Measurements from ENCODE around the gene MRNIP.

GRCh38 chr5:179874536-179875292, 16.1 kb upstream of the MRNIP start:
- TF ChIP-seq CTCF (IDR thresholded peaks at IDR 0.05) (no peak), POLR2A (IDR thresholded peaks at IDR 0.05) (no peak)
